Stimulated activated CD4-positive, alpha-beta T cell treated with anti-CD3 and anti-CD28 coated beads, Interleukin-4, amount 100 ng/mL, for 24 hours (primary cell): ENCODE data around the gene AKNAD1.
A peak's percentile ranks its signal among the peaks of the same experiment; 100 is the strongest.
"Not testable (repeated sequence)": the region's sequence is repeated elsewhere in the genome, so short reads cannot be mapped to it uniquely, and the experiment has no call there.

Experiments used
- DNase-seq: peaks from one replicate; pipeline ENCODE4 v3.0.0-alpha.2; 2020

The AKNAD1 gene

GRCh38 chr1:108829498-108829916 is 27.4 kb downstream of the AKNAD1 start:
- DNase-seq, result no peak

DNA sequence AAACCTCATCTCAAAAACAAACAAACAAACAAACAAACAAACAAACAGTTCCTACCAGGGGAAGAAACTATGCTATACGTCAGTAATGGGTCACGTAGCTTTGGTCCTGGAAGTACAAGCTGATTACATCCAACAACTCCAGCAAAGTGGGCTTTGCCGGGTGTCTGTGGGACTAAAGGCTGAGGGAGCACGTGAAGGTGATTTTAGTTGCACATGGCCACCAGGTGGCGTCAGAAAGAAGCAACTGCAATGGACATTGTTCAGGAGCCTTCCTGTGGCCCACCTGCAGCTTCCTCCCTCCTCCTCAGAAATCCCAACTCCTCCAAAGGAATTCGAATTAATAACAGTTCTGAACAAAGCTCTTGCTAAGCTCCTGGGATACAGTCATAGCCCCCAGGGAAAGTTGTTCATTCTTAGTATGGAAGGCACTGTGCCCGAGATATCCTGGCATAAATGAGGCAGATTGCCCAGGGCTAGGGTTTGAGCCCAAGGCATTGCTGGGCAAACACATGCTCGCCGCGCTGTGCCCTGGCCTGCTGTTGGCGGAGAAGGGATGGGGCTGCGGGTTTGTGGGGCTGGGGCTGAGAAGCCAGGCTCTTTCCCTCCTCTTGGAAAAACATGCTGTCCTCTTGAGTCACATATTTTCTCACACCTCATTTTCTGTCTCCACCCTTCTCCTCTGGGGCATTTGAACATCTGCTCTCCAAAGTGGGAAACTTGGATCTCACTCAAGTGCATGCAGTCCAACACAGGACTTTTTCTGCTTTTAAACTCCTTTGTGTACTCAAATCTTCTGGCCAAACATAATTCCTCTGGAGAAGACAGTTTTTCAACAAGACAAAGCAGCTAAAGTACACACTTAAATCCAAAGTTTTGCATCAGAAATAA is 28.6 kb downstream of the AKNAD1 start:
- DNase-seq, result peak; percentile 75

GRCh38 chr1:108826081-108826635 is 30.7 kb downstream of the AKNAD1 start:
- DNase-seq, result no peak

GRCh38 chr1:108824051-108824450 is 32.8 kb downstream of the AKNAD1 start:
- DNase-seq, result no peak

DNA sequence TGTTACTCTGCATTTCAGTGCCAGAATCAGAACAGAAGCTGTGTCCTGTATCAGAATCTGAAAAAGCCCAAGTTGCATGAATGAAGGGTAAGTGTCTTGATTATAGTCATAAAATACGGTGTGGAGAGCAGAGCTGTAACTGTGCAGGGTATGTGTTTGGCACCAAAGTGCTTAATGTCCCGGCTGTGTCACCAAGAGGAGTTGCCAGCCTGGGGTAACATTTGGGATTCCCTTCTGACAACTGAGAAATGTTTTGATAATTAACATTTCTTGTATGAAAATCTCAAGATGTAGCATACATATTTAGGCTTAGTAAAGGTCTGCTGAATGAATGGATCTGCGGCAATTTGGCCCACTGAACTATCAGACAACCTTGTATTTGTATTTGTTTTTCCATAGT is 33.3 kb downstream of the AKNAD1 start:
- DNase-seq, result no peak

DNA sequence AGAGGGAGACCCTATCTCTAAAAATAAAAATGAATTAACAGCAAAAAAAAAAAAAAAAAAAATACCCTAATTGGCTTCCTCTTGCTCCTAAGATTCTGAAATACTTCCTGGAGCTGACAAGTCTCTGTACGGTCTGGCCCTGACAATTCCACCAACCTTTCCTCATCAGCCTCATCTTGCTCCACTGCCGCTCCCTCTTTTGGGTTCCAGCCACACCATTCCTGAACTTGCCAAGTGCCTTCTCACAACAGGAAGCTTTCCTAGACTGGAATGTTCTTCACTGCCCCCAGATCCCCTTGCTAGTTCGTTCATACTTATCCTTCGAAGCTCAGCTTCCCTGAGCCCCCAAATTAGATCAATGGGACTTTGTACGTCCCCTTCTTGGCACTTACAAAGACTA is 37.0 kb downstream of the AKNAD1 start:
- no peak for DNase-seq

DNA sequence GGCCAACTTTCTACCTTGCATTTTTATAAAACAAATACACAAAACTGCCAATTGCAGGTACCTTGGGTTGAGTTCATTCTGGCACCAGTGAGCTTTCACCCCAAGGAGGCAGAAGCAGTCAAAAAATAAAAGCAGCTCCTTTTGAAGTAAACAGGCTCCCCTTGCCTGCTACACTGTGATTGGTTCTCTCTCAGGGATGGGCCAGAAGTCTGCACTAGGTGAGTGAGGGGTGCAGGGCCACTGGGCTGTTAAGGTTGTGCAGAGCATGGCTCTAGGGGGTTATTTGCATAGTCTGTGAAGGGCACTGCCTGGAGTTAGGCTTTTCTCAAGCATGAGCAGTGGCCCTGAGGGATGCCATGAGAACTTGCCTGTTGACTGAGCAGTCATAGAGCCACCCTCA is 39.1 kb downstream of the AKNAD1 start:
- no peak for DNase-seq

DNA sequence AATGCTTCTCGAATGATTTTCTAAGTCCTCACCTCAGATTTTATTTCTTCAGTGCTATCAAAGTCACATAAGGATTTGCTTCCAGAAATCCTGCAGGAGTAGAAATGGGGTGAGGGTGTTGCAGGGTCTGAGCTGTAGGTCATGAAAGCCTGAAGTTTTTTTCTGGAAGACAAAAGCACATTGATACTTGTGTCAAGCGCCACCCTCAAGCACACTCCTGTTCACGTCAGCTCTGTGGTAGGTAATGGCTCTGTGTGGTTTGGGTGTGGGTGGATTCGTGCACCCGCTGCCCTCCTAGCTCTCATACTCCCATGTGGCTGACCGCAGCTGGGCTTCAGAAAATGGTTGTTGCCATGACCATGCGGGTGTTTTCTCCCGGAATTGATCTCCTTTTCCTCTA is 39.9 kb downstream of the AKNAD1 start:
- no peak for DNase-seq

DNA sequence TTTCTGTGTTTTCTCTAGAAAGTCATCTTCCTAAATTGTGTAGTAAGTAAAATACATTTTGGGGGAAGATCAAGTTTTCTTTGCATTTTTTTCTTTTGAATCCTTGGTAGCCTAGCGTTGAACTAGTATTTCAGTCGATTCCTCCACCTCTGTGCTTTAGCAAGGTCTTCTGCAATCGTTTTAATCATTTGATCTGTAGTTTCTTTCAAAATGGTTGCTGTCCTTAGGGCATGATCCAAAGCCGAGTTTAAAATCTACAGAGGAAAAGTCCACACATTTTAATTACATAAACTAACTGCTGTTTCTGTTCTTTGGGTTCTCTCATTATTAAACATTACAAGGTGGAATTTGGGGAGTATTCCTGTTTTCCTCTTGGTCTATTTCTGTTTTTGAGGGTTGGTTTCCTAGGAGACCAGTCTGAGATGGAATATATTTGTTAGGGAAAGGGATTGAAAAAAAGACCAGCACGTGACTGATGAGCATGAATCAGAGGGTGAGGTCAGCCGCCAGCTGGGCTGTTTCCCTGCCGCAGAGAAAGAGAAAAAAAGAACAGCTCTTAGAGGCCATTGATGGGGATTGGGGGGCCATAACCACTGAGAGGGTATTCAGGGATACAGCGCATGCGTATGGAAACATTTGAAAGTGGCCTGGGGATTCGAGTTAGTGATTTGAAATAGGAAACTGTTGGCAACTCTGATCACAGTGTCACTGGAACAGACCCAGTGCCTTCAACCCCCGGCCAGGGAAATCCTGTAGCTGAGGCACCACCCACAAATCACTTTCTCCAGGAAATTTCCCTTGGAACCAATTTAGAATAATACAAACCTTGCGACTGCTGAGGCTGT is 40.6 kb downstream of the AKNAD1 start:
- DNase-seq, result no peak

DNA sequence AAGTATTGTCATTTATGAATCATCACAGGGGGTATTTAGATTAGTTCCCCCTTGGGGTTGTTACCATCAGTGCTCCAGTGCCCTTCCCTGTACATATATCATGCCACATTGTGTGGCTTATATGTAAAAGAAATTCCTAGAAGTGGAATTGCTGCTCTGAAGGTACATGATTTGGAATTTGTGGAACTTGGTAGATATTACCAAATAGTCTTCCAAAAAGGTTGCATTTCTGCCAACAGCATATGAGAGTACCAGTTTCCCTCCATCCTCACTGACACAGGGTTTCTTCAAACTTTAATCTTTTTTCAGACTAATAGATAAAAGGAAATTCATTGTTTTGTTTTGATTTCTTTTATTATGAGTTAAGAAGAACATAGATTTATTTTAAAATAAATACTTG is 41.3 kb downstream of the AKNAD1 start:
- DNase-seq, result no peak

GRCh38 chr1:108814343-108815125 is 42.4 kb downstream of the AKNAD1 start:
- no peak for DNase-seq

DNA sequence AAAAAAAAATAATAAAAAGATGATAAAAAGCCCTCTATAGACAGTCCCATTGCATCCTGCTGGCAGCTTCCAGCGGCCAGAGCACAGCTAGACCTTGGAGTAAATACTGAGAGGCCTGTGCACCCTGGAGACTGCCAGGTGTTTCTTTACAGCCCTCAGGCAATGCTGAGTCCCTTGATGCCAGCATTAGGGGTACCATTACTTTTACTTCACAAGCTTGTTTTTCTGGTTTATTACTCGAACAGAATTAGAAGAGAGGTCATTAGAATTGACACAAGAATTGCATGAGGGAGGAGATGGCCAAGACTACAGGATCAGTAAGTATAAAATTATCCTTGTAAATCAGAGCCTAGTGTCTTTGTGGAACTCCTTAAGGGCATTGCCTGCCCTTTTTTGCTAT is 43.6 kb downstream of the AKNAD1 start:
- no peak for DNase-seq

GRCh38 chr1:108811611-108812010 is 45.3 kb downstream of the AKNAD1 start:
- no peak for DNase-seq

DNA sequence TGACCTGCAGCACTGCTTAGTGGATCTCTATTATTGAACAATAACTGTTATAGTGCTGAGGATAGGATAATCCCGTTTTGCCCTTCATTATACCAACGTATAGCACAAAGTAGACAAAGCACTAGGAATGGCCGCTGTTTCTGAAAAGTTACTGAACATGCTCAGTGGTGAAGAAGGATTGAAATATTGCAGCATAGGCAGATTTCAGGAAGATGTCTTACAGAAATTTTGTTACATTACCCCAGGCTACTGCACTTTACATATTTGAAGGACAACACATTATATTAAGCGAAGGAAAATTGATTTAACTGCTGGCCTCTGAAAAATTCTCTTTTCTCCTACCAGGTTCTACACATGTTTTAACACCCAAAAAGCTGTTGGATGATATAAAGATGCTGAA is 48.5 kb downstream of the AKNAD1 start:
- no peak for DNase-seq

- DNase-seq, result no peak
These were observed 53.3 kb downstream of the AKNAD1 start for GRCh38 chr1:108803548-108803947.

GRCh38 chr1:108801101-108801500 is 55.8 kb downstream of the AKNAD1 start:
- no peak for DNase-seq

DNA sequence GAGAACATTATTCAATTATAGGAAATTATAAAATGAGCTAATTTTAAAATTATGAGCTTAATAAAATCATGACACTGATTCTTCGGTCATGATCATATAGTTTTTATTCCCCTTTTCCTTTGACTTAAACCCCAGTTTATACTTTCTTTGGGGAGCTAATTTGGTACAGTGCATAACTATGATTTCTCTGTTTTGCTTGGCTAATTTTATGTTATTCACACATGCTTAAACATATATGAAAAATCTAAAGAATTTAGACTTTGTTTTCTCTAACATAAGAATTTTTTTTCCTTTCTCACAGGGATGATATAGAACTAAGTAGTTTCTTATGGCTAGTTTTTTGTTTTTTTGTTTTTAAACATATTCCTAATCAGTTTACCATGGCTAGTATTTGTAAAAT is 57.9 kb downstream of the AKNAD1 start:
- no peak for DNase-seq

DNA sequence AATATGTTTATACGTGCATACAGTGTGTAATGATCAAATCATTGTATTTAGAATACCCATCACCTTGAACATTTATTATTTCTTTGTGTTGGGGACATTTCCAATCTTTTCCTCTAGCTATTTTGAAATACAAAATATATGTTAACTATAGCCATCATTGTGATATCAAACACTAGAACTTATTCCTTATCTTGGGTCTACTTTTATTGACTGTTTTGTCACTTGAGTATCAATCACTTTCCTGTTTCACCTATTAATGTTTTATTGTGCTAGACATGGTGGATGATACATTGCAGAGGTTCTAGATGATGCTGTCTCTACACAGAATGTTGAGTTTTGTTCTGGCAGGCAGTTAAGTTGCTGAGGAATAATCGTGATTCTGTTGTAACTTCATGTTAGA is 64.5 kb downstream of the AKNAD1 start:
- no peak for DNase-seq

GRCh38 chr1:108791790-108792189 is 65.1 kb downstream of the AKNAD1 start:
- no peak for DNase-seq

- no peak for DNase-seq
These were observed 71.0 kb downstream of the AKNAD1 start for GRCh38 chr1:108785880-108786279.

DNA sequence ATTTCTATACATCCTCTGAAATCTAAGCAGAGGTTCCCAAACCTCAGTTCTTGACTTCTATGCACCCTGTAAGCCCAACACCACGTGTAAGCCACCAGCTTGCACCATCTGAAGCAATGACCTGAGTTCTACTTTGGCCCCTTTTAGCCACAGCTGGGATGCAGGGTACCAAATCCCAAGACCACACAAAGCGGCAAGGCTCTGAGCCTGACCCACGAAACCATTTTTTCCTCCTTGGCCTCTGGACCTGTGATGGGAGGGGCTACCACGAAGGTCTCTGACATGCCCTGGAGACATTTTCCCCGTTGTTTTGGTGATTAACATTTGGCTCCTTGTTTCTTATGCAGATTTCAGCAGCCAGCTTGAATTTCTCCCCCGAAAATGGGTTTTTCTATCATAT is 71.6 kb downstream of the AKNAD1 start:
- DNase-seq, result no peak

- DNase-seq, result not testable (repeated sequence)
These were observed 75.3 kb downstream of the AKNAD1 start for GRCh38 chr1:108781575-108781944.
